Activated CD4-positive, alpha-beta T cell treated with anti-CD3 and anti-CD28 coated beads, Interleukin-2, amount 10 ng/mL, durations not matched to agents 24 days and 14 days (primary cell): ENCODE data around the gene ANKRD39. TPM values are rescaled to one million over a fixed set of nuclear protein-coding genes. Genes with fewer than 3 reads are reported as not detected.

Source experiments
- DNase-seq: peaks from one replicate; pipeline ENCODE4 v3.0.0; 2022
- H3K27ac Mint-ChIP-seq: one replicate; pipeline ENCODE4 v1.8.0; 2022; ENCODE audit warnings: mild to moderate bottlenecking, mixed read lengths
- H3K27me3 Mint-ChIP-seq: one replicate; pipeline ENCODE4 v1.8.0; 2022; ENCODE audit warnings: mixed read lengths
- H3K36me3 Mint-ChIP-seq: one replicate; pipeline ENCODE4 v1.8.0; 2022; ENCODE audit warnings: low read depth, mild to moderate bottlenecking, mixed read lengths
- H3K4me1 Mint-ChIP-seq: one replicate; pipeline ENCODE4 v1.8.0; 2021; ENCODE audit warnings: mixed read lengths
- H3K4me3 Mint-ChIP-seq: one replicate; pipeline ENCODE4 v1.8.0; 2022; ENCODE audit warnings: mild to moderate bottlenecking, moderate library complexity, mixed read lengths
- H3K9me3 Mint-ChIP-seq: one replicate; pipeline ENCODE4 v1.8.0; 2021; ENCODE audit warnings: mixed read lengths
- intact Hi-C: fragments of 100-400 bp; cut with micrococcal nuclease; formaldehyde crosslinking; loops from one replicate; pipeline ENCODE4 v1.15.1; 2023
- total RNA-seq: library from RNA; stranded (reverse); gene quantifications from 2 replicates; pipeline ENCODE4 v1.2.3, GENCODE V29; 2022

Gene ANKRD39
- total RNA-seq, 1 donor from 2014 or later, result 44.0 TPM

DNA sequence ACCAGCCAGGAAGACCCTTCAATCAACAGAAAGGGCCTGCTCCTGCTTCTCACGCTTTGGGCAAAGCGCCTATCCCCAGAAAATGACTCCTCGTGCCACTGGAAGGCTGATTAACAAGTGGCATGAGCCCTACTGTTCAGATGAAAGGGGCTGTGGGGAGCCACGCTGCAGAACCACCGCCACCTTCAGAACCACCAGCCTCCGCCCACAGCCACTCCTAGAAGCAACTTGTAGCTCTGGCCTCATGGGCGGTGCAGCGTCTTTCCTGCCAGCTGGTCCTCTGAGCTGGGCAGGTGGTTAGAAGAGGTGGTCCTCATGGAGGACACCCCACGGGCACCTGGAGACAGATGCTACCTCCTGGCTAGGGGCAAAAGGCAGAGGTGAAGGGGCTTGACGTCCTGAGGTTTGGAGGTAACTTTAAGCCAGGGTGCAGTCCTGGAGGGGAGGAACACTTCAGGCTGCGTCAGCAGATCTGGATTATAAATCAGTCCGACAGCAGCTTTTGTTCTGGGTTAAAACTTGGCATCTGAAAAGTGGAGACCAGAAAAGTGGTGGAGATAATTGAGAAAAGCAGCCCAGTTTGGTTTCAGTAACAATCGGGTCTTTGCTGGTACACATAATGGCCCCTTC lies 12.9 kb upstream of the ANKRD39 start:
- intact Hi-C loops, result no loop called here
- Mint-ChIP-seq H3K4me3 (peak overlapping the region; percentile 83), H3K36me3 (peaks cover 6% of the 10 kb centered on the region), H3K9me3 (no peaks in the 10 kb centered on the region), H3K27ac (peak overlapping the region; percentile 78), H3K27me3 (peaks cover 12% of the 10 kb centered on the region), H3K4me1 (peaks cover 29% of the 10 kb centered on the region)
- peak; percentile 86 for DNase-seq

DNA sequence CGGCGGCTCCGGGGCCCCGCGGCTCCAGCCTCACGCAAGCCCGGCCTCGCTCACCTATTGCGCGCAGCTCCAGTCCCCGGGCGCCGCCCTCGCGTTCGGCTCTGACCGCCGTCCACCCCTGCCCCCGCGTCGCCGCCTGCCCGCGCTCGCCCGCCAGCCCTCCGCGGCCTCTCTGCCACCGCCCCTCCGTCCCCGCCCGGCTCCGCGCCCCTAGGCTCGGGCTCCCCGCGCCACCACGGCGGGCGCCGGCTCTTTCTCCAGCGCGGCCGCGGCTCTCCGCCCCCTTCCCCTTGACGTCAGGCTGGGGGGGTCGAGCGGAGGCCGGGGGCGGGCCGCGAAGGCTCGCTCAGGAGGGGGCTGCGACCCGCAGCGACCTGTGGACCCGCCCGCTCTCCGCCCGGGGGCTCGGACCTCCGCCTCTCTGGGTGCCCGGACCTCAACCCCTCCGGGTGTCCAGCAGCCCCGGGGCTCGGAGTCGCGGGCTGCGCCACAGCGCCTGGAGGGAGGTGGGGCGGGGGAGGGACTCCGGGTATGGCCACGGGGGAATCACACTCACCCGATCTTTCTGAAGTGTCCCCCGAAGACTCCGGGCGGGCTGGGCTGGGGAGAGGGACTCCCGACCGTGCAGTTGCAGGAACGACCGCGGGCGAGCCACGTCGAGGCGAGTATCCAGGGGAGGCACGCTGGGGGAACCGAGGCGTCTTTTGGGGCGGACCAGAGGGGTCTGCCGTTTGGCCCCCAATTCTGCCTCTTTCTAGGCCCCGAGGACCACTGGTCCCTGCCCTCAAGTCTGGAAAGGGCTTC lies 12.2 kb upstream of the ANKRD39 start, which contains the start of gene SEMA4C:
SEMA4C (minus strand) TSS at position 259 of the 804 bp plus-strand sequence. CDS start 2,194 bp downstream, outside the sequence.
- intact Hi-C loops, result loop anchor here (1.0 to 2.0 kb wide), 2 partner anchors 45 to 54 kb away; partner anchors contain the start of gene CNNM3
- no peaks in the 10 kb centered on the region for H3K9me3 Mint-ChIP-seq
- peak within 1 kb of the TSS; percentile 78 for H3K27ac Mint-ChIP-seq
- peaks cover 6% of the 10 kb centered on the region for H3K36me3 Mint-ChIP-seq
- peak within 1 kb of the TSS; percentile 87 for H3K4me3 Mint-ChIP-seq
- H3K27me3 Mint-ChIP-seq, result peaks cover 10% of the 10 kb centered on the region
- H3K4me1 Mint-ChIP-seq, result peaks cover 27% of the 10 kb centered on the region
- DNase-seq, result peak; percentile 91

DNA sequence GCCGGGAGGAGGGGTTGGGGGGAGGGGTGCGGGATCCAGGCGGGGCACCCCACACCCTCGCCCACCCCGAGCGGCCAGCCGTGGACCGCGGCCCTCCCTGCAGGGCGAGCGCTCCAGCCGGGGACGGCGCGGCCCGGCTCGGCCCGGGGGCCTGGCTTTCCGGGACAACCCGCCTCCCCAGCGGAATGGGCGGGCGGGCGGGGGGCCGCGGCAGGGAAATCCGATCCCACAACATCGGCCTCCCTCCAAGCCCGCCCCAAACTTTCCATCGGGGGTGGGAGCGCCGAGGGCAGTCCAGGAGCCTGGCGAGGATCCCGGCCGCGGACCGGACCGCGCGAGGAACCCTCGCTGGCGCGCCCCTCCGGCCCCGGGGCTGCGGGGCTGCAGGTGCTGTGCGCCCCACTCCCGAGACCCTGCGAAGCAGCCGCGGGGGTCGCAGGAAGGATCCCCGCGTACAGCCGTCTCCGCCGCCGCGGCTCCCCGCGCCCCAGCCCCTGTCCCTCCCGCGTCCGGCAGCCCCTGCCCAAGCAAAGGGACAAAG lies 11.5 kb upstream of the ANKRD39 start:
- intact Hi-C loops, result loop anchor here (1.0 to 2.0 kb wide), 2 partner anchors 45 to 53 kb away; partner anchors contain the start of gene CNNM3
- no peak for DNase-seq
- H3K27ac Mint-ChIP-seq, result no peak overlapping the region

DNA sequence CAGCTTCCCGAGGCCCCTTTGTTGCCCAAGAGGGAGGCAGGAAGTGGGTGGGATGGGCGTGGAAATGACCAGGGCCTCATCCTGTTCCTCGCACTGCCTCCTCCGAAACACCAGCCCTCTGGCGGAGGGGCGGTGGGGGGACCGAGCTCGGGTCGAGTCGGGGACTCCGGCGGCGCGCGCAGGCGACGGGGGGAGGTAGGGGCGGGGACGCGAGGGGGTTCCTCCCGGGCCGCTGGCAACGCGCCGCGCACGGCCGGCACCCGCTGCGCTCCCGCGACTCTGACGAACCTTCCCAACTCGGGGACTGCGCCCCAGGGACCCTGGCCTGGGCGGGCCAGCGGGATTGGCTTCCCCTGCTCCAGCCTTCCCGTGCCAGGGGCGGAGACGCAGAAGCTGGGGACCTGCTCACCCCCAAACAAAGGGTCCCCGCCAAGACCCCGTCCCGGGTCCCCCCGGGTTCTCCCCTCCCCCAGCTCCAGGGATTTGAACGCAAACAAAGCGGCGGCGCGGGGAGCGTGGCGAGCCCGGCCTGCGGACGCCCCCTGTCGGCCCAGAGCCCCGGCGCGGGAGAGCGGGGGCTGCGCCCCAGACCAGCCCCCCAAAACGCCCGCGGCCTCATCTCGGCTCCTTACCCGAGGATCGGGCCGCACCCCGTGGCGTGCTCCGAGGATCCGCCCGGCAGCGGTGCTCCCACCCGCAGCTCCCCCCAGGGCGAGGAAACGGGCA lies 10.9 kb upstream of the ANKRD39 start:
- peaks cover 6% of the 10 kb centered on the region for H3K36me3 Mint-ChIP-seq
- peaks cover 10% of the 10 kb centered on the region for H3K27me3 Mint-ChIP-seq
- H3K27ac Mint-ChIP-seq, result peak overlapping the region; percentile 84
- H3K9me3 Mint-ChIP-seq, result no peaks in the 10 kb centered on the region
- peak overlapping the region; percentile 87 for H3K4me3 Mint-ChIP-seq
- H3K4me1 Mint-ChIP-seq, result peaks cover 21% of the 10 kb centered on the region
- DNase-seq, result peak; percentile 90
- intact Hi-C loops, result loop anchor here (1.0 to 2.0 kb wide), 3 partner anchors 10 to 52 kb away; partner anchors contain the start of genes ANKRD39 and CNNM3

More for the DNA sequence above, 11.5 kb upstream of the ANKRD39 start:
- H3K9me3 Mint-ChIP-seq, result no peaks in the 10 kb centered on the region
- peaks cover 25% of the 10 kb centered on the region for H3K4me1 Mint-ChIP-seq
- peak overlapping the region; percentile 83 for H3K4me3 Mint-ChIP-seq
- peaks cover 6% of the 10 kb centered on the region for H3K36me3 Mint-ChIP-seq
- peaks cover 10% of the 10 kb centered on the region for H3K27me3 Mint-ChIP-seq

DNA sequence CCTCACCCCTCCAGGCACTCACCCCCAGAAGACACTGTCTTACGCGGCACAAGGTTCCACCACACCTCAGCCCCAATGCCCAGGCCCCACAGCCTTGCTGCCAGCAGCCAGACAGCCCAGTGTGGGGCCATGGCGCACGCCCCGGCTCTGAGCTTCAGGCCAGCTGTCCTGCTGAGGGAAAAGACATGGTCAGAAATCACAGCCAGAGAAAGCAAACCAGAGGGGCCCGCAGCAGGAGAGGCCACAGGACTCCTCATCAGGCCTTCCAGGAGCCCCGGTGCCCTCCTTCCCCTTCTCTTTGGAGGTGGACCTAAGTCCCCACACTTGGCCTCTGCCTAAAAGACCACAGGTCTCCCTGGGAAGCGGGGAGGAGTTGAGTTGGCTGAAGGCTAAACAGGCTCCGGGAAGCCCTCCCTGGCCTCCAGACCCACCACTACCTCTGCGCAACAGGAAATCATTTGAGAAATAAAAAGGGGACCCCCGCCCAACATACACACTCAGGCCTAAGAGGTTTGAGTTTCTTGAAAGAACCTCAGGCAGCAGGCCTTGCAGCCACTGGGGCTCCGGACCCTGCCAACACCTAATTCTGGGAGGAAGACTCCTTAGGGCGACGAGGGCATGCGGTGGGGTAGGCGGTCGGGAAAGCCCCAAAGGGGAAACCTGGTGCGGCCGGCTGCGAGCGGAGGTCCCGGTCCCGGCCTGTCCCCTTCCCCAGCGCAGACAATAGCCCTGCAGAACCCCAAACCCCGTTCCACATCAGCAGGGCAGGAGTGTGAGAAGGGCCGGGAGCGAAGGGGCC lies 10.1 kb upstream of the ANKRD39 start:
- intact Hi-C loops, result loop anchor here (1.0 to 2.0 kb wide), 2 partner anchors 10 to 47 kb away; partner anchors contain the start of gene ANKRD39
- DNase-seq, result no peak
- Mint-ChIP-seq H3K4me3 (peak overlapping the region; percentile 87), H3K9me3 (no peaks in the 10 kb centered on the region), H3K36me3 (peaks cover 11% of the 10 kb centered on the region), H3K27me3 (peaks cover 10% of the 10 kb centered on the region), H3K27ac (peak overlapping the region; percentile 84), H3K4me1 (peaks cover 23% of the 10 kb centered on the region)

DNA sequence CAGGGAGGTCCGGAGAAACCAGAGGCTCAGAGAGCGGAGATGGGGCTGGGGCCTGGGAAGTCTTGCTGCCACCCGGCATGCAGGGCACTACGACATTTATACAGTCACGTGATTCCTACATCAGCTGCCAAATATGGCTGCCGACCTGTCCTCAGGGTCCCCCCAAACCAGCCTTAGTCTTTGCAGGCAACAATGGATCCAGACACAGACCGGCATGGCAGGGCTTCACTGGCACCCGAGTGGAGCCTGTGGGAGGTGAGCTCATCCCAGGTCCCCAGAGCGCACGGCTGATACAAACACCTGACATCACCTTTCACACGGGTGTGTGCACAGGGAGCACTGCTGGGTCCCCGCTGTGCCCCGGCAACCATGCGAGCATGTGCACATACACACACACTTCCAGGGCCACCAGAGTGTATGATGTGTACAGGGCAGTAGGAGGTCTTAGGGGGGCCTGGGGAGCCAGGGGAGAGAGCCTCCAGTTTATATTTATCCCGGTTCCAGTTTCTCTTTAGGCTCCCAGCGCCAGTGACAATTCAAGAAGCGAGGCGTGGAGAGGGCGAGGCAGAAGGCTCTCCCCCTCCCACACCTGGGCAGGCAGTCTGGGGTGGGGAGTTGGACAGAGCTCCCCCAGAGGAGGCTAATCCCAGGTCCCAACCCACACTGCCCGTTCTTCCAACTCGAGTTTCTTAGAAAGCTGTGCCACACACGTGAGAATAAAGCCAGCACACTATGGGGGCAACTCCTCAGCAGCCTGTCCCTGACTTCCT lies 9.4 kb upstream of the ANKRD39 start:
- no peaks in the 10 kb centered on the region for H3K9me3 Mint-ChIP-seq

DNA sequence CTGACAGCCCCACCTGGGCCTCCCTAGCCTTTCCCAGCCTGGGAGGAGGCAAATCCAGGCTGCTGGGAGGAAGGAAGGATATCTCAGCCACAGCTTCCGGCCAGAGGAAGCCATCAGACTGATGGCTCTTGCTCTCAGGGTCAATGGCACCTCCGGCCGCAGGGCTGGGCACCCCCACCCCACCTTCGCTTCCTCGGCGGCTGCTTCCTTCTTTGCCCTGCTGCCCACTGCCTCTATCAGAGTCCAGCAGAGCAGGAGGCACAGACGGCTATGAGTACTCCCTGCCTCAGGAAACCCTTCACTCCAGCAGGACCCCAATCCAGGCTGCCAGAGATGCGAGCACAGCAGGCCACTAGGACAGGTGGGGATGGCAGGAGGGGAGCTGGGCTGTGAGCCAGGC lies 8.8 kb upstream of the ANKRD39 start:
- no peak overlapping the region for H3K27ac Mint-ChIP-seq

More for the DNA sequence above, 9.4 kb upstream of the ANKRD39 start:
- H3K4me1 Mint-ChIP-seq, result peaks cover 23% of the 10 kb centered on the region
- peak overlapping the region; percentile 87 for H3K4me3 Mint-ChIP-seq
- DNase-seq, result no peak
- H3K27me3 Mint-ChIP-seq, result peaks cover 10% of the 10 kb centered on the region
- H3K36me3 Mint-ChIP-seq, result peaks cover 12% of the 10 kb centered on the region
- no peak overlapping the region for H3K27ac Mint-ChIP-seq
- intact Hi-C loops, result no loop called here

DNA sequence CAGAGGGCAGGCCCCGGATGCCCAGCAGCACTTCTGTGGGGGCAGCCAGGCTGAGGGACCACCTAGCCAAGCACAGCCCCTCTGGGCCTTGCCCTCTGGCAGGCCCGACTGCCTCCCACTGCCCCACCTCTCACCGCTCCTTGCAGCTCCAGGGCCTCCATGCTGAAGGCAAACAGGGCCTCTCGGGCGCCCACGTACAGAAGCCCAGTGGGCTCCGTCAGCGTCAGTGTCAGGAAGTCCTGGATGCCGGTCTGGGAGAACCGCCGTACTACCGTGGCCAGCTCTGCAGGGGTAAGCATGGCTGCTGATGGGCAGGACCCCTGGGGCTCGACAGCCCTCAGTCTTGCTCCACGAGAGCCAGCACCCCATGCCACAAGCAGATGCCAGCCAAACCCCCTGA lies 8.3 kb upstream of the ANKRD39 start:
- Mint-ChIP-seq H3K9me3 (no peaks in the 10 kb centered on the region), H3K4me1 (peaks cover 23% of the 10 kb centered on the region), H3K27me3 (peaks cover 7% of the 10 kb centered on the region), H3K36me3 (peaks cover 16% of the 10 kb centered on the region), H3K27ac (no peak overlapping the region), H3K4me3 (no peak overlapping the region)
- no peak for DNase-seq
- intact Hi-C loops, result no loop called here

More for the DNA sequence above, 8.8 kb upstream of the ANKRD39 start:
- Mint-ChIP-seq H3K27me3 (peaks cover 10% of the 10 kb centered on the region), H3K4me3 (peak overlapping the region; percentile 21), H3K36me3 (peaks cover 12% of the 10 kb centered on the region), H3K9me3 (no peaks in the 10 kb centered on the region), H3K4me1 (peaks cover 23% of the 10 kb centered on the region)
- intact Hi-C loops, result no loop called here
- DNase-seq, result no peak

DNA sequence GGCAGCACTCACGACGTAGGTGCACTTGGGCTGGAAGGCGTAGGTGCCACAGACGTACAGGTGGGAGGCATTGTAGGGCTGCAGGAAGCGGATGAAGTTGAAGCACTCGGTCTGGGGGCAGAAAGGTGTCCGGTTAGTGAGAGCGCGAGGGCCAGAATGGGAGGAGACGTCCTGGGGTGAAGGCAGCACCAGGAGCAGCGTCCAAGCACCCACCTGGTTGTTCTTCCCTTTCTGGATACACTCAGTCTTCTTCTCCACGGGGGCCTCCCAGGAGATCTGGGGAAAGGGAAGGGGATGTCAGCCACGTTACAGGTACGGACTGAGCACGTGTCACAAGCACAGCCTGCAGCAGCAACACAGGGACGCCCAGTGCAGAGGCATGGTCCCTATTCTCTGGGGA lies 7.8 kb upstream of the ANKRD39 start:
- no peak for DNase-seq
- intact Hi-C loops, result no loop called here
- Mint-ChIP-seq H3K4me1 (peaks cover 19% of the 10 kb centered on the region), H3K27ac (no peak overlapping the region), H3K36me3 (peaks cover 16% of the 10 kb centered on the region), H3K27me3 (peaks cover 2% of the 10 kb centered on the region), H3K9me3 (no peaks in the 10 kb centered on the region), H3K4me3 (no peak overlapping the region)

DNA sequence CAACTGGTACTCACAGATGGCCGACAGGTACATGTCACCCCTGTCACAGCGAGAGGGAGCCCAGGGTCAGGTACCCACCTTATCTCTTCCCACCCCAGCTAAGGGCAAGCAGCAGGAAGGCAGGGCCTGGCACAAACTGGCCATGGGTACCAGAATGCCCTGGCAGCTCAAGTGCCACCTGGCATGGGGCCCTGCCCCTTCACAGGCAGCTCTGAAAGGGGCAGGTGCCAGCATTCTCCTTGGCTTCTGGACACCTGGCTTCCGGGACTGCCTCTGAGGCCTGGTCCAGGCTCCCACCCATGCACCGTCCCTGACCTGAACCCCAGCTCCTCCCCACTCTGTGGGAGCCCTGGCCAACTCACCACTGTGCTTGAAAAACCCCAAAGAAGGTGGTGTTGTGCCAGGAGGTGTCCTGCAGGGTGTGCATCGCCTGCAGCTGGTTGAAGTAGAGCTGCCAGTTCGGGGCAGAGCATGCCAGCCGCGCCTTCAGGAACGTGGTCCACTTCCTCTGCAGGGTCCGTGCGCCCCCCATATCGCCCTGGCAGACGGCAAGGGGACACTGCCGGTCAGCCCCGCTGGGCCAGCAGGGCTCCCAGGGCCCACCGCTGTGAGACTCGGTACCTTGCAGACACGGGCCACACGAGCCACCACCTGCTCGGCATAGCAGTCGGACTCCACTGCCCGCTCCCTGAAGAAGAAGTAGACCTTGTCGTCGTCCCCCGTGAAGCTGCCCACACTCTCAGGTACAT lies 6.7 kb upstream of the ANKRD39 start:
- peaks cover 21% of the 10 kb centered on the region for H3K4me1 Mint-ChIP-seq
- no peak for DNase-seq
- no peaks in the 10 kb centered on the region for H3K9me3 Mint-ChIP-seq
- H3K4me3 Mint-ChIP-seq, result no peak overlapping the region
- intact Hi-C loops, result no loop called here
- H3K27ac Mint-ChIP-seq, result no peak overlapping the region
- no peaks in the 10 kb centered on the region for H3K27me3 Mint-ChIP-seq
- peaks cover 23% of the 10 kb centered on the region for H3K36me3 Mint-ChIP-seq

DNA sequence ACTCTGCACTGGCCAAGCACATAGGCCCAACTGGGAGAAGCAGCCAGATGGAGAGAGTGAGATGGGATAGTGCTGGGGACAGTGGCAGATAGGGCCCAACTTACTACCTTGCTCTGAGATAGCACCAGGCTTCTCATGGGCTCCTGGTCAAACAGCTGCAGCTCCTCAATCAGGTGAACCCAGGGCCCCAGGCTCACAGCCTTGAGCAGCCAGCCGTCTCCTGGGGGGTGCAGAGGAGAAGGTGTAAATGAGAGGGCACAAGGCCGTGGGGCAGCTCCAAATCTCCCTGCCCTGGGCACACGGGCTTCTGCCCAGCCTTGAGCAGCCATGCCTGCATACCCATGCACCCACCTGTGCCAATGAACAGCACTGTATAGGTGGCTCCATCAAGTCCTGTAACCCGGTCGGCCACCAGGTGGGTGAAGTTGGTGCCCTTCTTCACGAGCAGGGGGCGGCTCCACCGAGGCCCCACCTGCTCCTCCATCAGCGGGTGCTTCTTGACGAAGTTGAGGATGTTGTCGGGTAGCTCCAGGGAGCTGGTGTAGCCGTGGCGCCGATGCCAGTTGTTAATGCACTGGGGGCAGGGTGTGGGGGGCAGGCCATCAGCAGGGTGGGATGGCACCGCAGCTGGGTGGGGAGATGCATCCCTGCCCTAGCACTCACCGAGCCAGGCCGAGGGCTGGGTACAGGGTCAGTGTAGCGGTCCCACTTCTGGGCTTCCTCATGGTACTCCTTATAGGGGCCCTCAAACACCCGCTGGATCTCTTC lies 5.9 kb upstream of the ANKRD39 start:
- no peak overlapping the region for H3K4me3 Mint-ChIP-seq
- no peaks in the 10 kb centered on the region for H3K27me3 Mint-ChIP-seq
- no peak overlapping the region for H3K27ac Mint-ChIP-seq
- H3K36me3 Mint-ChIP-seq, result peaks cover 23% of the 10 kb centered on the region
- intact Hi-C loops, result no loop called here
- no peaks in the 10 kb centered on the region for H3K9me3 Mint-ChIP-seq
- H3K4me1 Mint-ChIP-seq, result peaks cover 26% of the 10 kb centered on the region
- DNase-seq, result no peak
